NCI-H146 treated with DMSO at 0.1 percent for 48 hours (cell line): ENCODE measurements around the gene ZNF850.
"Not testable (repeated sequence)": the region's sequence is repeated elsewhere in the genome, so short reads cannot be mapped to it uniquely, and the experiment has no call there.

Experiments
- DNase-seq: peaks from one replicate; lab custom pipeline; 2025; ENCODE audit not compliant: unreplicated experiment; lab: John Stamatoyannopoulos, UW

Gene ZNF850

GRCh38 chr19:36772311-36773222 is at the start of gene ZNF850:
Gene ZNF850, minus strand, starts transcription at chr19:36772807. Its CDS starts 10,201 bp downstream, at chr19:36762606.
- peak; percentile 88 for DNase-seq

- DNase-seq = no peak
Measured at GRCh38 chr19:36821758-36822157, 49.2 kb upstream of the ZNF850 start.

- DNase-seq = no peak
Measured at GRCh38 chr19:36819130-36819630, 46.6 kb upstream of the ZNF850 start.

GRCh38 chr19:36807029-36807428 is 34.4 kb upstream of the ZNF850 start:
- no peak for DNase-seq

GRCh38 chr19:36805364-36805763 is 32.8 kb upstream of the ZNF850 start:
- DNase-seq = no peak

- DNase-seq = no peak
Measured at GRCh38 chr19:36797786-36798108, 25.1 kb upstream of the ZNF850 start.

- no peak for DNase-seq
Measured at GRCh38 chr19:36796714-36796992, 24.0 kb upstream of the ZNF850 start.

- DNase-seq = not testable (repeated sequence)
Measured at GRCh38 chr19:36791420-36792141, 19.0 kb upstream of the ZNF850 start.

- no peak for DNase-seq
Measured at GRCh38 chr19:36775768-36776167, 3.2 kb upstream of the ZNF850 start.

GRCh38 chr19:36773223-36773579 is 594 bp upstream of the ZNF850 start:
- DNase-seq = no peak

- no peak for DNase-seq
Measured at GRCh38 chr19:36771261-36772231, 1.1 kb downstream of the ZNF850 start.

GRCh38 chr19:36750066-36750691 is 22.4 kb downstream of the ZNF850 start:
- no peak for DNase-seq

- DNase-seq = not testable (repeated sequence)
Measured at GRCh38 chr19:36749613-36750012, 23.0 kb downstream of the ZNF850 start.

GRCh38 chr19:36748431-36749275 is 24.0 kb downstream of the ZNF850 start:
- DNase-seq = no peak

- DNase-seq = no peak
Measured at GRCh38 chr19:36747750-36748149, 24.9 kb downstream of the ZNF850 start.

GRCh38 chr19:36745870-36746269 is 26.7 kb downstream of the ZNF850 start:
- DNase-seq = no peak

- DNase-seq = not testable (repeated sequence)
Measured at GRCh38 chr19:36736166-36736565, 36.4 kb downstream of the ZNF850 start.

GRCh38 chr19:36719687-36720556 is 52.7 kb downstream of the ZNF850 start:
- no peak for DNase-seq

GRCh38 chr19:36709423-36709822 is 63.2 kb downstream of the ZNF850 start:
- no peak for DNase-seq
